ENCODE data around the gene GLIS1. TPM values are rescaled to one million over a fixed set of nuclear protein-coding genes. Genes with fewer than 3 reads are reported as not detected.

GLIS1 gene
- total RNA-seq, 1 donor from 2014 or later = 17.4 TPM

GRCh38 chr1:53672243-53672642 lies 66.7 kb downstream of the GLIS1 start:
- no peak for DNase-seq (ENCODE audit: low spot score)
- Mint-ChIP-seq H3K4me1 (ENCODE audit: low read depth) (peaks cover 20% of the 10 kb centered on the region), H3K4me3 (ENCODE audit: unreplicated experiment) (no peak overlapping the region), H3K27ac (ENCODE audit: unreplicated experiment) (no peak overlapping the region), H3K27me3 (ENCODE audit: low read depth) (no peaks in the 10 kb centered on the region), H3K36me3 (ENCODE audit: low read depth) (no peaks in the 10 kb centered on the region), H3K9me3 (ENCODE audit: low read depth) (no peaks in the 10 kb centered on the region)
- TF ChIP-seq CTCF (IDR thresholded peaks at IDR 0.05) = no peak

GRCh38 chr1:53669621-53670191 lies 69.3 kb downstream of the GLIS1 start:
- Mint-ChIP-seq H3K36me3 (ENCODE audit: low read depth) (no peaks in the 10 kb centered on the region), H3K27ac (ENCODE audit: unreplicated experiment) (no peak overlapping the region), H3K27me3 (ENCODE audit: low read depth) (no peaks in the 10 kb centered on the region), H3K9me3 (ENCODE audit: low read depth) (no peaks in the 10 kb centered on the region), H3K4me3 (ENCODE audit: unreplicated experiment) (no peak overlapping the region), H3K4me1 (ENCODE audit: low read depth) (peaks cover 20% of the 10 kb centered on the region)
- TF ChIP-seq CTCF (IDR thresholded peaks at IDR 0.05) = no peak
- DNase-seq (ENCODE audit: low spot score) = peak; percentile 38

- no peak for TF ChIP-seq CTCF (IDR thresholded peaks at IDR 0.05)
- DNase-seq (ENCODE audit: low spot score) = peak; percentile 32
- Mint-ChIP-seq H3K4me1 (ENCODE audit: low read depth) (peaks cover 33% of the 10 kb centered on the region), H3K27ac (ENCODE audit: unreplicated experiment) (no peak overlapping the region), H3K9me3 (ENCODE audit: low read depth) (no peaks in the 10 kb centered on the region), H3K27me3 (ENCODE audit: low read depth) (no peaks in the 10 kb centered on the region), H3K4me3 (ENCODE audit: unreplicated experiment) (no peak overlapping the region), H3K36me3 (ENCODE audit: low read depth) (no peaks in the 10 kb centered on the region)
These were observed 72.4 kb downstream of the GLIS1 start for GRCh38 chr1:53666566-53666965.

- Mint-ChIP-seq H3K27ac (ENCODE audit: unreplicated experiment) (no peak overlapping the region), H3K4me3 (ENCODE audit: unreplicated experiment) (no peak overlapping the region), H3K9me3 (ENCODE audit: low read depth) (no peaks in the 10 kb centered on the region), H3K4me1 (ENCODE audit: low read depth) (peaks cover 29% of the 10 kb centered on the region), H3K27me3 (ENCODE audit: low read depth) (no peaks in the 10 kb centered on the region), H3K36me3 (ENCODE audit: low read depth) (no peaks in the 10 kb centered on the region)
- DNase-seq (ENCODE audit: low spot score) = peak; percentile 26
- no peak for TF ChIP-seq CTCF (IDR thresholded peaks at IDR 0.05)
These were observed 73.0 kb downstream of the GLIS1 start for GRCh38 chr1:53665996-53666395.

- H3K27ac Mint-ChIP-seq (ENCODE audit: unreplicated experiment) = no peak overlapping the region
- H3K4me1 Mint-ChIP-seq (ENCODE audit: low read depth) = peaks cover 16% of the 10 kb centered on the region
- H3K4me3 Mint-ChIP-seq (ENCODE audit: unreplicated experiment) = no peak overlapping the region
- H3K27me3 Mint-ChIP-seq (ENCODE audit: low read depth) = no peaks in the 10 kb centered on the region
- H3K9me3 Mint-ChIP-seq (ENCODE audit: low read depth) = no peaks in the 10 kb centered on the region
- TF ChIP-seq CTCF (IDR thresholded peaks at IDR 0.05) = no peak
- no peaks in the 10 kb centered on the region for H3K36me3 Mint-ChIP-seq (ENCODE audit: low read depth)
- DNase-seq (ENCODE audit: low spot score) = peak; percentile 53
These were observed 75.2 kb downstream of the GLIS1 start for GRCh38 chr1:53663529-53664300.
